ENCODE data around the gene PPIB. TPM values are rescaled to one million over a fixed set of nuclear protein-coding genes. Genes with fewer than 3 reads are reported as not detected.

The PPIB gene
- total RNA-seq, 1 experiment from 2014 or later: 433 TPM

- no peak overlapping the region for H3K23ac ChIP-seq (ENCODE audit: insufficient read length, low read depth, low read length)
- Mint-ChIP-seq H3K4me1 (no peaks in the 10 kb centered on the region), H3K9me3 (no peaks in the 10 kb centered on the region), H3K27me3 (ENCODE audit: low read depth) (no peaks in the 10 kb centered on the region), H3K27ac (no peak overlapping the region), H3K36me3 (ENCODE audit: insufficient read depth in 1 of 3, low read depth in 3 of 3) (peaks cover 9 to 62% (median 49%) of the 10 kb centered on the region in 3 experiments; a peak in 6 of 7 replicates), H3K4me3 (no peak overlapping the region)
- H2AFZ ChIP-seq (ENCODE audit: low read length): no peak overlapping the region
- no peaks in the 10 kb centered on the region for H3K79me1 ChIP-seq (ENCODE audit: insufficient read depth, low read depth, low read length, poor library complexity, severe bottlenecking)
- no peak overlapping the region for H3K56ac ChIP-seq (ENCODE audit: insufficient read length, low read depth, low read length)
- H3K27ac ChIP-seq (ENCODE audit: insufficient read length, low read depth, low read length): no peak overlapping the region
- no peak overlapping the region for H3T11ph ChIP-seq (ENCODE audit: low read length)
- no peak overlapping the region for H4K91ac ChIP-seq (ENCODE audit: insufficient read length, low read depth, low read length)
- DNase-seq: no peak
- H4K8ac ChIP-seq (replicated peaks; ENCODE audit: insufficient read length, low read depth, low read length): no peak overlapping the region
- no peaks in the 10 kb centered on the region for H3K27me3 ChIP-seq (ENCODE audit: insufficient read depth, low read length)
- H2BK20ac ChIP-seq (ENCODE audit: low read depth, low read length, poor library complexity, severe bottlenecking): no peak overlapping the region
- no peak overlapping the region for H4K5ac ChIP-seq (ENCODE audit: insufficient read length, low read depth, low read length)
- no peak overlapping the region for H3K14ac ChIP-seq (ENCODE audit: insufficient read depth, low read length)
- no CpG with 5 or more reads among the region's 3 CpGs for WGBS (ENCODE audit: extremely low coverage, insufficient read length, low lambda C conversion rate)
- H3K9ac ChIP-seq (ENCODE audit: extremely low read depth, insufficient read length, low read length): no peak overlapping the region
- H3K4me2 ChIP-seq (ENCODE audit: insufficient read depth, insufficient read length, low read length): no peak overlapping the region
- no peak overlapping the region for H2BK120ac ChIP-seq (ENCODE audit: low read depth, low read length, poor library complexity, severe bottlenecking)
- no peak overlapping the region for H3K4ac ChIP-seq (ENCODE audit: low read depth, low read length)
- no peak overlapping the region for H3K18ac ChIP-seq (ENCODE audit: insufficient read length, low read depth, low read length)
- no peak overlapping the region for H2BK12ac ChIP-seq (ENCODE audit: insufficient read length, low read depth, low read length)
- no peaks in the 10 kb centered on the region for H3K79me2 ChIP-seq (ENCODE audit: insufficient read depth, low read length)
- no peak overlapping the region for H2BK5ac ChIP-seq (ENCODE audit: insufficient read length, low read length)
- H4K20me1 ChIP-seq (ENCODE audit: control insufficient read depth, insufficient read depth, insufficient read length): no peaks in the 10 kb centered on the region
- no peak overlapping the region for H2BK15ac ChIP-seq (ENCODE audit: low read depth, low read length)
- H3K23me2 ChIP-seq (ENCODE audit: insufficient read length, low read depth, low read length, poor library complexity, severe bottlenecking): no peaks in the 10 kb centered on the region
- H2AK5ac ChIP-seq (ENCODE audit: insufficient read length, low read length): no peak overlapping the region
- TF ChIP-seq CTCF (conservative IDR thresholded peaks at IDR 0.05): no peak
- no peaks in the 10 kb centered on the region for H3K4me1 ChIP-seq (ENCODE audit: insufficient read depth, low read length)
- no peaks in the 10 kb centered on the region for H3K9me3 ChIP-seq (ENCODE audit: control insufficient read depth, low read depth, low read length)
Measured at GRCh38 chr15:64125978-64126377, 36.8 kb downstream of the PPIB start.
